ENCODE results near the gene SPTLC1. TPM values are rescaled to one million over a fixed set of nuclear protein-coding genes. Genes with fewer than 3 reads are reported as not detected.
A peak's percentile ranks its signal among the peaks of the same experiment; 100 is the strongest.
"Not testable (repeated sequence)": the region's sequence is repeated elsewhere in the genome, so short reads cannot be mapped to it uniquely, and the experiment has no call there.

The SPTLC1 gene
- total and polyA plus RNA-seq, 2 experiments from 2014 or later = 54.8 to 100 TPM

- H4K20me1 ChIP-seq (replicated peaks; ENCODE audit: insufficient read depth) = no peaks in the 10 kb centered on the region
- peak; percentile 94 for DNase-seq (ENCODE audit: low spot score)
- H2AFZ ChIP-seq = peak overlapping the region; percentile 100
- TF ChIP-seq EZH2phosphoT487 (IDR thresholded peaks at IDR 0.05; ENCODE audit: unreplicated experiment) = no peak
- TF ChIP-seq STAT1 (IDR thresholded peaks at IDR 0.05; ENCODE audit: unreplicated experiment) = no peak
- TF ChIP-seq CREB1 (CRISPR knock-in tag; IDR thresholded peaks at IDR 0.05; ENCODE audit: low read depth) = 0 out of 2 replicates have a peak, but pooled peaks have one; percentile 50
- TF ChIP-seq POLR2AphosphoS5 (IDR thresholded peaks at IDR 0.05; ENCODE audit: low read depth) = peak; percentile 59
- TF ChIP-seq ZNF462 (CRISPR knock-in tag; IDR thresholded peaks at IDR 0.05) = peak; percentile 53; the same call in 1 of the 2 replicates
- TF ChIP-seq CTCF (conservative IDR thresholded peaks at IDR 0.05; ENCODE audit: low read depth in 2 of 2) = peak; percentile 87 to 99
- peaks cover 9% of the 10 kb centered on the region for H3K4me1 Mint-ChIP-seq
- no peaks in the 10 kb centered on the region for H3F3A ChIP-seq (replicated peaks; ENCODE audit: low read depth)
- peak; percentile 89 for ATAC-seq
- H3K36me3 Mint-ChIP-seq (ENCODE audit: low read depth) = no peaks in the 10 kb centered on the region; the same call in 2 of the 3 replicates
- H3K4me3 Mint-ChIP-seq = peak overlapping the region; percentile 59
- no peaks in the 10 kb centered on the region for H3K79me2 ChIP-seq (replicated peaks; ENCODE audit: insufficient read depth)
- H3K4me1 ChIP-seq (ENCODE audit: insufficient read depth) = 0 out of 2 replicates have a peak, but pooled peaks cover 3% of the 10 kb centered on the region
- no peaks in the 10 kb centered on the region for H3K36me3 ChIP-seq (ENCODE audit: insufficient read depth)
- H3K9me2 ChIP-seq (ENCODE audit: insufficient read depth) = no peaks in the 10 kb centered on the region; the same call in 1 of the 2 replicates
- peaks cover 2% of the 10 kb centered on the region; the same call in 1 of the 3 replicates for H3K9me3 Mint-ChIP-seq
- peak overlapping the region; percentile 76 for H3K4me2 ChIP-seq
- no peak overlapping the region for H3K27ac ChIP-seq (ENCODE audit: low read depth)
- H3K27ac Mint-ChIP-seq = peak overlapping the region; percentile 10; the same call in 1 of the 2 replicates
- peaks cover 5% of the 10 kb centered on the region for H3K27me3 Mint-ChIP-seq (ENCODE audit: insufficient read depth, low read depth, poor library complexity)
- peak overlapping the region; percentile 46 for H3K4me3 ChIP-seq
- no peaks in the 10 kb centered on the region for H3K27me3 ChIP-seq (ENCODE audit: insufficient read depth)
Observed at GRCh38 chr9:92133949-92134604, 18.9 kb upstream of the SPTLC1 start.

GRCh38 chr9:92132913-92133312 lies 17.7 kb upstream of the SPTLC1 start:
- not testable (repeated sequence) for ATAC-seq; DNase-seq (ENCODE audit: low spot score); H3K36me3 ChIP-seq (ENCODE audit: insufficient read depth); H3K27ac Mint-ChIP-seq; H3K4me1 Mint-ChIP-seq; H4K20me1 ChIP-seq (replicated peaks; ENCODE audit: insufficient read depth); H3K4me1 ChIP-seq (ENCODE audit: insufficient read depth); H3K4me3 ChIP-seq; H3K27me3 ChIP-seq (ENCODE audit: insufficient read depth); H3K27me3 Mint-ChIP-seq (ENCODE audit: insufficient read depth, low read depth, poor library complexity); H3K9me3 Mint-ChIP-seq; H3K79me2 ChIP-seq (replicated peaks; ENCODE audit: insufficient read depth); H3F3A ChIP-seq (replicated peaks; ENCODE audit: low read depth); H3K4me2 ChIP-seq; H3K36me3 Mint-ChIP-seq (ENCODE audit: low read depth); H2AFZ ChIP-seq; H3K4me3 Mint-ChIP-seq; H3K27ac ChIP-seq (ENCODE audit: low read depth); H3K9me2 ChIP-seq (ENCODE audit: insufficient read depth)
